Erythroblast (primary cell): ENCODE measurements around the gene GPR55.

Experiments
- DNase-seq, 2 experiments: peaks; one replicate each; lab custom pipeline; 2025; lab: John Stamatoyannopoulos, UW
- GATA1 ChIP-seq: IDR thresholded peaks from 2 replicates; pipeline ENCODE4 v1.6.1; 2011; ENCODE audit warnings: low read depth, mild to moderate bottlenecking, control low read depth, low read length, moderate library complexity
- POLR2A ChIP-seq: IDR thresholded peaks from 2 replicates; pipeline ENCODE4 v1.6.1; 2011; ENCODE audit warnings: mild to moderate bottlenecking, low read length

The GPR55 gene

GRCh38 chr2:230925443-230925878 is 419 bp upstream of the GPR55 start:
- no peak for DNase-seq
- no peak for TF ChIP-seq GATA1
- no peak for TF ChIP-seq POLR2A

GRCh38 chr2:230924092-230924469 is 961 bp downstream of the GPR55 start:
- TF ChIP-seq POLR2A (no peak), GATA1 (no peak)
- no peak for DNase-seq

- no peak for DNase-seq
- TF ChIP-seq POLR2A (no peak), GATA1 (no peak)
These were observed 1.9 kb downstream of the GPR55 start for GRCh38 chr2:230922951-230923717.

GRCh38 chr2:230921806-230922595 is 3.0 kb downstream of the GPR55 start:
- no peak for DNase-seq
- TF ChIP-seq POLR2A, result no peak
- no peak for TF ChIP-seq GATA1

- no peak for TF ChIP-seq GATA1
- TF ChIP-seq POLR2A, result no peak
- DNase-seq, result no peak
These were observed 4.9 kb downstream of the GPR55 start for GRCh38 chr2:230920167-230920566.

GRCh38 chr2:230919681-230920080 is 5.4 kb downstream of the GPR55 start:
- no peak for DNase-seq
- TF ChIP-seq GATA1 (no peak), POLR2A (no peak)

GRCh38 chr2:230919240-230919639 is 5.8 kb downstream of the GPR55 start:
- TF ChIP-seq POLR2A (no peak), GATA1 (no peak)
- no peak for DNase-seq

GRCh38 chr2:230916218-230916617 is 8.8 kb downstream of the GPR55 start:
- TF ChIP-seq GATA1, result no peak
- DNase-seq, result no peak

- no peak for DNase-seq
- TF ChIP-seq GATA1 (no peak), POLR2A (no peak)
These were observed 9.7 kb downstream of the GPR55 start for GRCh38 chr2:230915319-230915718.

GRCh38 chr2:230914886-230915285 is 10.2 kb downstream of the GPR55 start:
- TF ChIP-seq GATA1 (no peak), POLR2A (no peak)
- no peak for DNase-seq

- TF ChIP-seq GATA1 (no peak), POLR2A (no peak)
- DNase-seq, result no peak
These were observed 11.5 kb downstream of the GPR55 start for GRCh38 chr2:230913406-230914143.

GRCh38 chr2:230912724-230913123 is 12.3 kb downstream of the GPR55 start:
- TF ChIP-seq POLR2A (no peak), GATA1 (no peak)

GRCh38 chr2:230912046-230912445 is 13.0 kb downstream of the GPR55 start:
- no peak for DNase-seq
- TF ChIP-seq POLR2A, result no peak
- no peak for TF ChIP-seq GATA1

More at GRCh38 chr2:230912724-230913123, 12.3 kb downstream of the GPR55 start:
- no peak for DNase-seq
